DND-41 (cell line): Measurements from ENCODE around the gene EPN2.

Experiments
- ATAC-seq: fragments of 200-7000 bp; cut with Tn5 transposase; 3 replicates; pipeline ENCODE4 v1.9.1; 2021; ENCODE audit warnings: low read depth; ENCODE audit not compliant: insufficient read depth
- DNase-seq: peaks from one replicate; pipeline ENCODE4 v3.0.0-alpha.2; 2020
- H2AFZ ChIP-seq: 2 replicates; pipeline ENCODE4 v1.6.0; 2012; ENCODE audit warnings: low read depth, low read length
- H3K27ac ChIP-seq: 2 replicates; pipeline ENCODE4 v1.5.1; 2012; ENCODE audit warnings: low read length, inconsistent platforms
- H3K27me3 ChIP-seq: fragments of 200-600 bp; sonication (generic); 2 replicates; pipeline ENCODE4 v1.6.0; 2012; ENCODE audit warnings: low read length, mild to moderate bottlenecking, inconsistent platforms; ENCODE audit not compliant: insufficient read depth, poor library complexity
- H3K36me3 ChIP-seq: 2 replicates; pipeline ENCODE4 v1.5.1; 2012; ENCODE audit warnings: low read length, inconsistent platforms; ENCODE audit not compliant: insufficient read depth
- H3K4me1 ChIP-seq: 2 replicates; pipeline ENCODE4 v1.5.1; 2012; ENCODE audit warnings: mild to moderate bottlenecking, low read length; ENCODE audit not compliant: insufficient read depth
- H3K4me2 ChIP-seq: 2 replicates; pipeline ENCODE4 v1.6.0; 2012; ENCODE audit warnings: mild to moderate bottlenecking, moderate library complexity, low read length, inconsistent platforms; ENCODE audit not compliant: insufficient read depth
- H3K4me3 ChIP-seq, 2 experiments: fragments of 200-600 bp in 1 of 2; shearing (Covaris generic) in 1 of 2; 2 replicates each; pipeline ENCODE4 v1.5.1; 2012 to 2016; ENCODE audit warnings: inconsistent platforms in 2 of 2, low read length in 2 of 2, mild to moderate bottlenecking in 2 of 2, low read depth in 1 of 2, moderate library complexity in 1 of 2
- H3K79me2 ChIP-seq: 2 replicates; pipeline ENCODE4 v1.6.0; 2012; ENCODE audit warnings: low read length, inconsistent platforms; ENCODE audit not compliant: insufficient read depth
- H3K9ac ChIP-seq: 2 replicates; pipeline ENCODE4 v1.6.0; 2012; ENCODE audit warnings: low read depth, mild to moderate bottlenecking, inconsistent platforms, low read length, moderate library complexity
- H3K9me3 ChIP-seq: 2 replicates; pipeline ENCODE4 v1.5.1; 2012; ENCODE audit warnings: low read length, moderate library complexity, mild to moderate bottlenecking, inconsistent platforms; ENCODE audit not compliant: insufficient read depth, severe bottlenecking
- H4K20me1 ChIP-seq: 2 replicates; pipeline ENCODE4 v1.6.0; 2012; ENCODE audit warnings: low read length; ENCODE audit not compliant: insufficient read depth
- CTCF ChIP-seq: IDR thresholded peaks from 2 replicates; pipeline ENCODE4 v1.5.1; 2012; ENCODE audit warnings: borderline replicate concordance, low read length, moderate library complexity, mild to moderate bottlenecking; ENCODE audit not compliant: poor library complexity, severe bottlenecking; ENCODE audit errors: extremely low read depth
- EZH2 ChIP-seq: IDR thresholded peaks from 3 replicates; pipeline ENCODE4 v1.6.1; 2012; ENCODE audit warnings: borderline replicate concordance, low read depth, mild to moderate bottlenecking, moderate library complexity, low read length, inconsistent platforms; ENCODE audit not compliant: severe bottlenecking

Gene EPN2

GRCh38 chr17:19333132-19333440, 95.9 kb downstream of the EPN2 start:
- Histone ChIP-seq H3K36me3 (no peaks in the 10 kb centered on the region), H2AFZ (no peak overlapping the region), H3K4me3 (no peak overlapping the region), H3K9me3 (no peaks in the 10 kb centered on the region), H3K4me1 (no peaks in the 10 kb centered on the region), H3K9ac (no peak overlapping the region), H3K27me3 (peaks cover 38% of the 10 kb centered on the region), H3K79me2 (no peaks in the 10 kb centered on the region), H4K20me1 (peaks cover 38% of the 10 kb centered on the region), H3K4me2 (no peak overlapping the region), H3K27ac (no peak overlapping the region)
- ATAC-seq (no peak), DNase-seq (no peak)
- TF ChIP-seq CTCF, result no peak
- no peak for TF ChIP-seq EZH2

- no peak overlapping the region for H3K27ac ChIP-seq
- H3K9ac ChIP-seq, result no peak overlapping the region
- no peaks in the 10 kb centered on the region for H3K79me2 ChIP-seq
- DNase-seq, result no peak
- no peaks in the 10 kb centered on the region for H3K4me1 ChIP-seq
- H4K20me1 ChIP-seq, result peaks cover 38% of the 10 kb centered on the region
- no peak for ATAC-seq
- no peak overlapping the region for H3K4me2 ChIP-seq
- no peak overlapping the region for H3K4me3 ChIP-seq
- no peak overlapping the region for H2AFZ ChIP-seq
- TF ChIP-seq EZH2, result no peak
- no peak for TF ChIP-seq CTCF
- H3K27me3 ChIP-seq, result peaks cover 37% of the 10 kb centered on the region
- H3K9me3 ChIP-seq, result no peaks in the 10 kb centered on the region
- no peaks in the 10 kb centered on the region for H3K36me3 ChIP-seq
Observed at GRCh38 chr17:19333736-19334290, 96.6 kb downstream of the EPN2 start.

- H3K79me2 ChIP-seq, result no peaks in the 10 kb centered on the region
- H3K27me3 ChIP-seq, result peaks cover 34% of the 10 kb centered on the region
- no peak overlapping the region for H2AFZ ChIP-seq
- no peaks in the 10 kb centered on the region for H3K9me3 ChIP-seq
- H3K27ac ChIP-seq, result no peak overlapping the region
- TF ChIP-seq CTCF (no peak), EZH2 (no peak)
- no peak overlapping the region for H3K4me3 ChIP-seq
- H3K4me1 ChIP-seq, result no peaks in the 10 kb centered on the region
- ATAC-seq (no peak), DNase-seq (no peak)
- no peak overlapping the region for H3K9ac ChIP-seq
- peaks cover 35% of the 10 kb centered on the region for H4K20me1 ChIP-seq
- H3K36me3 ChIP-seq, result no peaks in the 10 kb centered on the region
- no peak overlapping the region for H3K4me2 ChIP-seq
Observed at GRCh38 chr17:19334331-19334730, 97.2 kb downstream of the EPN2 start.
